Measurements from ENCODE around the gene MTPN. TPM values are rescaled to one million over a fixed set of nuclear protein-coding genes. Genes with fewer than 3 reads are reported as not detected.

The MTPN gene
- total RNA-seq, 1 experiment from 2014 or later: 98.2 TPM

GRCh38 chr7:135886345-135887132 lies 90.6 kb downstream of the MTPN start:
- no peak overlapping the region for H3K4me3 Mint-ChIP-seq
- no peaks in the 10 kb centered on the region for H3K9me3 Mint-ChIP-seq
- H3K27ac ChIP-seq (ENCODE audit: insufficient read length, low read depth, low read length): no peak overlapping the region
- no peaks in the 10 kb centered on the region for H3K79me1 ChIP-seq (ENCODE audit: insufficient read depth, low read depth, low read length, poor library complexity, severe bottlenecking)
- no peak overlapping the region for H2AK5ac ChIP-seq (ENCODE audit: insufficient read length, low read length)
- H3K18ac ChIP-seq (ENCODE audit: insufficient read length, low read depth, low read length): no peak overlapping the region
- H3K36me3 Mint-ChIP-seq (ENCODE audit: insufficient read depth in 1 of 3, low read depth in 3 of 3): no peaks in the 10 kb centered on the region
- no peak overlapping the region for H3K23ac ChIP-seq (ENCODE audit: insufficient read length, low read depth, low read length)
- no peaks in the 10 kb centered on the region for H3K79me2 ChIP-seq (ENCODE audit: insufficient read depth, low read length)
- H2BK12ac ChIP-seq (ENCODE audit: insufficient read length, low read depth, low read length): no peak overlapping the region
- TF ChIP-seq, protein P1, sequence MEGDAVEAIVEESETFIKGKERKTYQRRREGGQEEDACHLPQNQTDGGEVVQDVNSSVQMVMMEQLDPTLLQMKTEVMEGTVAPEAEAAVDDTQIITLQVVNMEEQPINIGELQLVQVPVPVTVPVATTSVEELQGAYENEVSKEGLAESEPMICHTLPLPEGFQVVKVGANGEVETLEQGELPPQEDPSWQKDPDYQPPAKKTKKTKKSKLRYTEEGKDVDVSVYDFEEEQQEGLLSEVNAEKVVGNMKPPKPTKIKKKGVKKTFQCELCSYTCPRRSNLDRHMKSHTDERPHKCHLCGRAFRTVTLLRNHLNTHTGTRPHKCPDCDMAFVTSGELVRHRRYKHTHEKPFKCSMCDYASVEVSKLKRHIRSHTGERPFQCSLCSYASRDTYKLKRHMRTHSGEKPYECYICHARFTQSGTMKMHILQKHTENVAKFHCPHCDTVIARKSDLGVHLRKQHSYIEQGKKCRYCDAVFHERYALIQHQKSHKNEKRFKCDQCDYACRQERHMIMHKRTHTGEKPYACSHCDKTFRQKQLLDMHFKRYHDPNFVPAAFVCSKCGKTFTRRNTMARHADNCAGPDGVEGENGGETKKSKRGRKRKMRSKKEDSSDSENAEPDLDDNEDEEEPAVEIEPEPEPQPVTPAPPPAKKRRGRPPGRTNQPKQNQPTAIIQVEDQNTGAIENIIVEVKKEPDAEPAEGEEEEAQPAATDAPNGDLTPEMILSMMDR (conservative IDR thresholded peaks at IDR 0.05): no peak
- H3K4ac ChIP-seq (ENCODE audit: low read depth, low read length): no peak overlapping the region
- no peaks in the 10 kb centered on the region for H3K23me2 ChIP-seq (ENCODE audit: insufficient read length, low read depth, low read length, poor library complexity, severe bottlenecking)
- H3K27ac Mint-ChIP-seq: no peak overlapping the region
- no peak overlapping the region for H2BK15ac ChIP-seq (ENCODE audit: low read depth, low read length)
- no peaks in the 10 kb centered on the region for H3K27me3 ChIP-seq (ENCODE audit: insufficient read depth, low read length)
- H3K9me3 ChIP-seq (ENCODE audit: control insufficient read depth, low read depth, low read length): no peaks in the 10 kb centered on the region
- no peak overlapping the region for H3K56ac ChIP-seq (ENCODE audit: insufficient read length, low read depth, low read length)
- H3K4me2 ChIP-seq (ENCODE audit: insufficient read depth, insufficient read length, low read length): no peak overlapping the region
- no peak overlapping the region for H4K5ac ChIP-seq (ENCODE audit: insufficient read length, low read depth, low read length)
- no peak overlapping the region for H4K8ac ChIP-seq (replicated peaks; ENCODE audit: insufficient read length, low read depth, low read length)
- no peaks in the 10 kb centered on the region for H4K20me1 ChIP-seq (ENCODE audit: control insufficient read depth, insufficient read depth, insufficient read length)
- no peak overlapping the region for H2BK20ac ChIP-seq (ENCODE audit: low read depth, low read length, poor library complexity, severe bottlenecking)
- H3K14ac ChIP-seq (ENCODE audit: insufficient read depth, low read length): no peak overlapping the region
- H2BK5ac ChIP-seq (ENCODE audit: insufficient read length, low read length): no peak overlapping the region
- H3T11ph ChIP-seq (ENCODE audit: low read length): no peak overlapping the region
- H3K4me1 Mint-ChIP-seq: no peaks in the 10 kb centered on the region
- H3K27me3 Mint-ChIP-seq (ENCODE audit: low read depth): no peaks in the 10 kb centered on the region
- H3K9ac ChIP-seq (ENCODE audit: extremely low read depth, insufficient read length, low read length): no peak overlapping the region
- no peaks in the 10 kb centered on the region for H3K4me1 ChIP-seq (ENCODE audit: insufficient read depth, low read length)
- WGBS (ENCODE audit: extremely low coverage, insufficient read length, low lambda C conversion rate): no CpG with 5 or more reads among the region's 5 CpGs
- no peak overlapping the region for H2AFZ ChIP-seq (ENCODE audit: low read length)
- no peak for DNase-seq
- H2BK120ac ChIP-seq (ENCODE audit: low read depth, low read length, poor library complexity, severe bottlenecking): no peak overlapping the region
- H4K91ac ChIP-seq (ENCODE audit: insufficient read length, low read depth, low read length): no peak overlapping the region

All from H9 (cell line).